Fibroblast of mammary gland (primary cell): ENCODE results near the gene LGALSL.

Source experiments
- DNase-seq: peaks from one replicate; pipeline ENCODE4 v3.0.0-alpha.2; 2010; ENCODE audit warnings: low read depth
- H3K4me3 ChIP-seq: 2 replicates; pipeline ENCODE4 v1.5.1; 2011; ENCODE audit warnings: low read depth, mild to moderate bottlenecking, low read length, moderate library complexity; ENCODE audit not compliant: control insufficient read depth
- CTCF ChIP-seq: conservative IDR thresholded peaks from 2 replicates; pipeline ENCODE4 v1.5.1; 2011; ENCODE audit warnings: low read depth, low read length, inconsistent platforms; ENCODE audit not compliant: control insufficient read depth, insufficient read depth

The LGALSL gene

GRCh38 chr2:64451051-64451450 lies 2.9 kb upstream of the LGALSL start:
- TF ChIP-seq CTCF = no peak
- H3K4me3 ChIP-seq = no peak overlapping the region
- no peak for DNase-seq

- peak overlapping the region; percentile 49 for H3K4me3 ChIP-seq
- DNase-seq = peak; percentile 22
- TF ChIP-seq CTCF = no peak
Measured at GRCh38 chr2:64454386-64455332, 697 bp downstream of the LGALSL start.

- no peak for DNase-seq
- H3K4me3 ChIP-seq = no peak overlapping the region
- no peak for TF ChIP-seq CTCF
Measured at GRCh38 chr2:64455545-64455944, 1.6 kb downstream of the LGALSL start.

- no peak for DNase-seq
- TF ChIP-seq CTCF = no peak
- no peak overlapping the region for H3K4me3 ChIP-seq
Measured at GRCh38 chr2:64456293-64456692, 2.3 kb downstream of the LGALSL start.

- no peak for TF ChIP-seq CTCF
- no peak overlapping the region for H3K4me3 ChIP-seq
- no peak for DNase-seq
Measured at GRCh38 chr2:64457524-64457923, 3.6 kb downstream of the LGALSL start.

GRCh38 chr2:64459575-64459974 lies 5.6 kb downstream of the LGALSL start:
- no peak for DNase-seq
- TF ChIP-seq CTCF = no peak
- H3K4me3 ChIP-seq = no peak overlapping the region
